ENCODE results near the gene THYN1.
"Not testable (repeated sequence)": the region's sequence is repeated elsewhere in the genome, so short reads cannot be mapped to it uniquely, and the experiment has no call there.

THYN1 gene

DNA sequence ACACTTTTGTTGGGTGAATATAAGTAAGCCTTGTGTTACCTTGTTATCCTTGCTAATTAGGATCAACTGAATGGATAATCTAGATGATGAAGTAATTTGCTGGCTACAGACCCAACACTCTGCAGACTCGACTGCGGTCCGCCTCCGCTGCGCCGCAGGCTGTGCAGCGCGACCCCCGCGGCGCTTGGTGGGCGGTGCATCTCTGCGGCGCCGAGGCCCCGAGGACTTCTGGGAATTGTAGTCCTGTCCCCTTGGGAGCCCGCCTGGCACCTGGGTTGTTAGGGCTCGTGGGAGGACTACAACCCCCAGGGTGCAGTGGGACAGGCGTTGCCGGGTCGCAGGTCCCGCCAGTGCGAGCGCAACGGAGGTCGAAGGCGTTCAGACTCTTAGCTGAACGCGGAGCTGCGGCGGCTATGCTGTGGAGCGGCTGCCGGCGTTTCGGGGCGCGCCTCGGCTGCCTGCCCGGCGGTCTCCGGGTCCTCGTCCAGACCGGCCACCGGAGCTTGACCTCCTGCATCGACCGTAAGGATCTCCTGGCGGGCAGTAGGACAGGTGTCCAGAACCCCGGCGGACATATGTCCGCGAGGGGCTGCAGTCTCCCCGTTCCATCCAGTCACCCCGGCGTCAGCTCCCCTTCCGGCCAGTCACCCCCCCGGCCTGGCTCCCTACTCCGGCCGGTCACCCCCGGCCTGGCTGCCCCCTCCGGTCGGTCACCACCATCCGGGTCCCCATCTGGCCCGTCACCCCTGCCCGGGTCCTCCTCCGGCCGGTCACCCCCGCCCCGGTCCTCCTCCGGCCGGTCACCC lies at the start of gene THYN1, which contains the start of gene ACAD8:
Gene THYN1 (minus strand): TSS at position 165 of the 806 bp plus-strand sequence. CDS start 470 bp downstream, outside the sequence.
Gene ACAD8 (plus strand): TSS at position 381 of the 806 bp plus-strand sequence. CDS start 33 bp downstream, at position 414.
- in situ Hi-C loops (cut with HindIII; ENCODE audit: low sequenced_read_pairs): no loop called here

DNA sequence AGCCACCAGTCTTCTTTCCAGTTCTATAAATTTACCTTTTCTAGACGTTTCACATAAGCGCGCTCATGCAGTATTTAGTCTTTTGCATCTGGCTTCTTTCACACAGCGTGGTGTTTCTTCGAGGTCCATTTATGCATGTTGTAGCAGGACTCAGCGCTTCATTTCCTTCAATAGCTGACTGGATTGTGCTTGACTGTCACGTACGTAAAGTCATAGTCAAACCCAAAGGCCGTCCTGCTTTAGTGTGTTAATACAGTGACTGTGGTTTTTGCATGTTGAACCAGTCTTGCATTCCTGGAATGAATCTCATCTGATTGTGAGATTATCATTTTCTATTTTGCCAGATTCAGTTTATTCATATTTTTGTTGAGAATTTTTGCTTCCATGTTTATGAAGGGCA lies 41.5 kb upstream of the THYN1 start:
- in situ Hi-C loops (cut with HindIII; ENCODE audit: low sequenced_read_pairs): no loop called here

DNA sequence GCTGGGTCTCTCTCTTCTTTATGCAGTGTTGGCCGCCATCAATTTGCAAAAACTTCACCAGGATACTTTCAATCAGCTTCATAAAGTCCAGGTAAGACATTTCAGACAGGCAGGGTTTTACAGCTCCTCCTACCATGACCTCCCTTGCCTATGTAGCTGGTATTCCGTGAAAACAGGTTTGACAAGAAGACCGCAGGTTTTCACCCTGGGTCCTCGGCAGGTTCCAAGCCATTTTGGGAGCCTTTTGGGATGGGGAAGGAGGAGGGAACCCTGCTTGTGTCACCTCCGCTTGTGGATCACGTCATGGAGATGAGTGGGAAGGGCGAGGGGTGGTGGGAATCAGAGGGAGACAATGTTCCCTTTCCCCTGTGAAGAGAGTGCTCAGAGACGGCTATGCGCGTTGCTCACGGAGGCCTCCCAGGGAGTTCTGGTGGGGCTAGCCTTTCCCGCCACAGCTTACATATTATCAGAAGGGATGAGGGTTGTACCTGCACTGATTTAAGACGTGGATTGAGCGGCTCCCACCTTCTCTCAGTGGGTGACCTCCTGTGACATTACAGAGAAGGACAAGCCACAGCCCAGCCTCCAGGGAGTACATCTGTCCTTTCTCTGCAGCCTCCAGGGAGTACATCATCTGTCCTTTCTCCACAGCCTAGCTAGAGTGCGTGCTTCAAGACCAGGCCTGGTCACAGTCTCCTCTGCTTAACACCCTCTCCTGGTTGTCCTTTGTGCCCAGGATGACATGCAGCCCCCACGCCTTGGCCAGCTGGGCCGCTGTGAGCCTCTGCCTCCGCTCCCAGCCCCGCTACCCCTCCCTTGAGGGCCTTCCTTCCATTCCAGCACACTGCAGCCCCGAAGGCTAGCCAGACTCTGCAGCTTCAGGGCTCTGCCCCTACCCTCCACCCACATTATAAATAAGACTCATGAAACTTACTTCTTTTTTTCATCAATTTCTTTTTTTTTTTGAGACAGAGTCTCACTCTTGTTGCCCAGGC lies 40.3 kb upstream of the THYN1 start:
- in situ Hi-C loops (cut with HindIII; ENCODE audit: low sequenced_read_pairs): no loop called here

DNA sequence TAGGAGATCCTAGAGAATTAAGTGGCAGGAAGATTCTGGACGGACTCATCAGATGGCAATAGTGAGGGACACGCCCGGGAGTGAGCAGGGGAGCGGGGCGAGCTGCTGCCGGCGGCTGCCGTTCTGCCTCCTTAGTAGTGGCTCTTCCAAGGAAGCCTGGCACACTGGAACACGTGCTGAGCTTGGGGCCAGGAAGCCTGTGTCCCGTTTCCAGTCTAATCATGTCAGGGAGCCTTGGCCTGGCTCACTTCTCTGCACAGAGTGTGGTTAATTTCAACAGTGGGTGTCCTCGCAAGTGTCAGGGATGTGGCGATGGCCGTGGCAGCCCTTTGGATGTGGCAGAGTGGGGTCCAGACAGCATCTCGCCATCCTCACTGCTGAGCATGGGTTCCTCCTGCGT lies 39.5 kb upstream of the THYN1 start:
- in situ Hi-C loops (cut with HindIII; ENCODE audit: low sequenced_read_pairs): no loop called here

DNA sequence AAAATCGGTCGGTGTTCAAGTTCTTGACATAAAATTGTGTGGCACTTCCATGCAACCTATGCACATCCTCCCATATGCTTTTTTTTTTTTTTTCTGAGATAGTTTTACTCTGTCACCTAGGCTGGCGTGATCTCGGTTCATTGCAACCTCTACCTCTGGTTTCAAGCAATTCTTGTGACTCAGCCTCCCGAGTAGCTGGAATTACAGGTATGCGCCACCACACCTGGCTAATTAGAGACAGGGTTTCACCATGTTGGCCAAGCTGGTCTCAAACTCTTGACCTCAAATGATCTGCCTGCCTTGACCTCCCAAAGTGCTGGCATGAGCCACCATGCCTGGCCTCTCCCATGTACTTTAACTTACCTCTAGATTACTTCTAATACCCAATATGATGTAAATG lies 38.0 kb upstream of the THYN1 start:
- in situ Hi-C loops (cut with HindIII; ENCODE audit: low sequenced_read_pairs): no loop called here

DNA sequence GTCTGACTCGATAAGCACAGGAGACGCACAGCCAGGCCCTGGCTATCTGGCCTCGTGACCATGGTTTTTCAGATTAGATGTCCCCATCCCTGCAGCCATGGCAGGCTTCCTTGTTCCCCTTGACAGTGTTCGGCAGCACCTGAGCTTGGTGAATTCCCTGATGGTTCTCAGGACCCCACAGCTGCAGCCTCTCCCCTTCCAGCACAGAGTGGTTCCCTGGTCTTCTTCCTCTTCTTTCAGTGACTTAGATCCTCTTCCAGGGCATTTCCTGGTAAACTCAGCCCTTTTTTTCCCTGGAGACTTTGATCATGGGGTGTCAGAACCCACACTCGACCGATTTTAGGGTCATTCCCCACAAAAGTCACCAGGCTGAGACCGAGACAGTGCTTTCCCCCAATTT lies 37.5 kb upstream of the THYN1 start:
- in situ Hi-C loops (cut with HindIII; ENCODE audit: low sequenced_read_pairs): no loop called here

DNA sequence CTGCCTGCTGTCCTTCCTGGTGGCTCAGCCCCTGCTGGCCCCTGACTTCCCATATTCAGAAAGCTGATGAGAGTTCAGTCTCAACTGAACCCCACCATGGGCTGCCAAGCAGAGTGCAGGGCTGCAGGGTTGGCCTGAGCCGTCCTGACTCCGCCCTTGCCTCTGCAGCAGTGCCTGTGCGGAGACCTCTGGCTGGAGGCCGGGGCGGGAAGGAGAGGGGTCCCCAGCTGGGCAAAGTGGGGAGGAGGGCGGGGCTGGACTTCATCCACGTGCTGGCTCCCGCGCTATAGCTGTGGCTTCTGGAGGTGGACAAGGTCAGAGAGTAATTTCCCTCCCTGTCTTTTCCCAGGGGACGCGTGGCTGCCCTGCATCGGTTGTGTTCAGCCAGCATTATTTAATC lies 36.6 kb upstream of the THYN1 start:
- in situ Hi-C loops (cut with HindIII; ENCODE audit: low sequenced_read_pairs): loop anchor here (5.0 kb wide), 1 partner anchor 103 kb away; no protein-coding TSS in a partner anchor

DNA sequence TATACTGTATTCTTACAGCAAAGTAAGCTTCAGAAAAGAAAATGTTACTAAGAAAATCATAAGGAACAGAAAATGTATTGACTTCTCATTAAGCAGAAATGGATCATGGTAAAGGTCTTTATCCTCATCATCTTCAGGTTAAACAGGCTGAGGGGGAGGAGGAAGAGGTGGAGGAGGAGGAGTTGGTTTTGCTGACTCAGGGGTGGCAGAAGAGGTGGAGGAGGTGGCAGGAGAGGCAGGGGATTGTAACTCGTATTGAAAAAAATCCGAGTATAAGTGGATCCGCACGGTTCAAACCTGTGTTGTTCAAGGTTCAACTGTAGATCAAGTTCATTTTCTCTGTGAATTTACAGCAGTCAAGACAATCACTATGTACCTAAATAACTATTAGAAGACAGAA lies 36.0 kb upstream of the THYN1 start:
- in situ Hi-C loops (cut with HindIII; ENCODE audit: low sequenced_read_pairs): loop anchor here (5.0 kb wide), 1 partner anchor 103 kb away; no protein-coding TSS in a partner anchor

DNA sequence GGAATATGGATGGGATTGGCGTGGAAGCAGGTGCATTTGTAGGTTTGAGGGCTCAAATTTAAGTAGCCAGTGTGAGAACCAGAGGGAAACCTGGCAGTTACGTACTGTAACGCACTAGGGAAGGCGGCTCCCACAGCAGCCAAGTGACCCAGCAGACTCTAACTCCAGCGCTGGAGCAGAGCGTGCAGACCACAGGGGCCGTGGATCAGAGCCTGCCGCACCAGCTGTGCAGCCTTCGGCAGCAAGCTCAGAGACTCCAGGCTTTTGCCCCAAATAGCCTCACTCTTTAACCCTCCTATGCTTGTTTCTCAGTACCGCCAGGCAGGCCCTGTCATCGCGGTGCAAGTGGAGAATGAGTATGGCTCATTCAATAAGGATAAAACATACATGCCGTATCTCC lies 35.3 kb upstream of the THYN1 start:
- in situ Hi-C loops (cut with HindIII; ENCODE audit: low sequenced_read_pairs): loop anchor here (5.0 kb wide), 1 partner anchor 104 kb away; no protein-coding TSS in a partner anchor

DNA sequence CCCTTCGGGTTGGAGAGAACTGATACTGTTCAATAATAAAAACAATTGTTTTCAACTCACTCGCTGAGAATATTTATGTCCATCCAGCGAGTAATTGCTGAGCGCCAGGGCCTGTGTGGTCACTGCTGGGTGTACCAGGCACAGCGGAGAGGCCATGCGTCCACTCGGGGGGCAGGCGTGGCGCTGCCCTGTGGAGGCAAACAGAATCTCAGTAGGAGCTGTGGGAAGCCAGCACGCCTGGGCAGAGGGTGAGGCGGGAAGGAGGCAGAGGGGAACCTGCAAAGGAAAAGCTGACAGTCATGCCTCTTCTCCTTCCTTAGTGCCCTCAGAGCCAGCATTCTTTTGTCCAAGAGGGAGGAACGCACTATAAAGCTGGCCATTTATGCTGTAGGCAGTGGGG lies 34.4 kb upstream of the THYN1 start:
- in situ Hi-C loops (cut with HindIII; ENCODE audit: low sequenced_read_pairs): loop anchor here (5.0 kb wide), 1 partner anchor 105 kb away; no protein-coding TSS in a partner anchor

DNA sequence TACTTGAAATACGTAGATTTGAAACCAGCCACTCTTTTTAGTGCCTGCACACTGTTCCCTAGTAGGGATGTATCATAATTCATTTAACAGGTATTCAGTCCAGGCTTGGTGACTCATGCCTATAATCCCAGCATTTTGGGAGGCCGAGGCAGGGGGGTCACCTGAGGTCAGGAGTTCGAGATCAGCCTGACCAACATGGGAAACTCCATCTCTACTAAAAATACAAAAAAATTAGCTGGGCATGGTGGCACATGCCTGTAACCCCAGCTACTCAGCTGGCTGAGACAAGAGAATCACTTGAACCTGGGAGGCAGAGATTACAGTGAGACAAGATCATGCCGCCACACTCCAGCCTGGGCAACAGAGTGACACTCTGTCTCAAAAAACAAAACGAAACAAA lies 31.2 kb upstream of the THYN1 start:
- in situ Hi-C loops (cut with HindIII; ENCODE audit: low sequenced_read_pairs): not testable (repeated sequence)

DNA sequence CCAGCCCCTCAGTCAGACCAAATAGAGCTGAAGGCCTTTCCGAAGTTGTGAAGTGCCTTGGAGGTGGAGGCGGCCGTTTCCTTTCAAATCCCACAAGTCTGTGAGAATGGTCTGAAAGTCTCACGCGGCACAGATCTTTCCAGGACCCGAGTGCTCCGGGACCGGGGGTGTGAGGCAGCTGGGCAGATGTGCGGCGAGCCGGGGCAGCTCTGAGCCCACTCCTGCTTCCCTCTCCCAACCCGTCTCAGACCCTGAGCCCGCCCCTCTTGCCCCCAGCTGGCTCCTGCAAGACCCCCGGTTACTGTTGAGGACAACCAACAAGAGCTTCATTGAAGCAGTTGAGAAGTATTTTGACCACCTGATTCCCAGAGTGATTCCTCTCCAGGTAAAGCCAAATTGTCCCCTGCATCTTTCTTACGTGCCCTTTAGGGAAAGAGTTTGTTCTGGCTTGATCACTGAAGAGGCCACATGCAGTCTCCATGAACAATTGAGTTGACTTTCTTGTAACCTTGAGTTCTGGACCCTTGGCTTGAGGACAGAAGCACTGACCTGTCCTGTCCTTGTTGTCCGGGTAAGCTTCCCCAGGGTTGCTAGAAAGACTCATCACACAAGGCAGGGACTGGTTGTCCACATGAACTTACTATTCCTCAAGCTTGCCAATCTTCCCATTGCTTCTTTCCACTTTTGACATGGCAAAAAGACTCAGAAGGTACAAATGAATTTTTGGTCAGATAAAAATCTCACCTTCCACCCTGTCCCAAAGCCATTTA lies 30.5 kb upstream of the THYN1 start:
- in situ Hi-C loops (cut with HindIII; ENCODE audit: low sequenced_read_pairs): no loop called here

DNA sequence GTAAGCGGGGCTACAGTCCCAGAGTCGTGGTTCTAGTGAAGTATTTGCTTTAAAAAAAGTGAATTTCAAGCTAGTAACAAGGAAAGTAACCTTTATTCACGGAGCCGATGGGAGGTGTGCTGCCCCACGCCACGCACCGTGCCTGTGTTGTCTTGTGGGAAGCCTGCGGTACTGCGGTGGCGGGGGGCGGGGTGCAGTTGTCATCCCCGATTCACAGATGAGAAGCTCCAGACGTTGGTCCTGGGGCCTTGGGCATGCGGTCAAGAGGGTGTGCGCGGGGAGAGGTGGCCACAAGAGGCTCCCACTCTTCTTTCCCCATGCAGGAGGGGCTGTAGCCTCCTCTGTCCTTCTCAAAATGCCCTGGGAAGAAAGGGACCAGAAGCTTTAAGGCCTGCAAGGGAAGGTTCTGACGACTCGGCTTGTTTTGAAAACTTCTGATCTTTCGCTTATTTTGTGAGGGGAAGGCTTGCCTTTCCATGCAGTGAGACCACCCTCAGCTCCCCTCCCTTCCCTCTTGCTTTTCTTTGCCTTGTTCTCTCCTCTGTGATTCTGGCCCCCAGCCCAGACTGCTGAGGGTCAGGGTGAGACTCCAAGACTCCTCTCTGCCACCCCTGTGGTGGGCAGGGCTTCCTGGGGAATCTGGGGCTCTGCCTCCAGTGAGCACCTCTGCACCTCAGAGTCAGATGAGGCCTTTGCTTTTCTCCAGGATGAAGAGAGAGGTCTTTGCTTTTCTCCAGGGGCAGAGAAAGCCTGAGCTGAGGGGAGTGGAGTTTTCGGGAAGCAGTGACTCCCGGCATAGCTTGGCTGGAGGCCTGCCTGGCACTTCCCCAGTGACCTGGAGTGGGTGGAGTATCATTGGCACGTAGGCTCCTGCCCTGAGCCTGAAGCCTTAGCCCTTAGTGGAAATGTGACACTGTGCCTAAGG lies 29.2 kb upstream of the THYN1 start:
- in situ Hi-C loops (cut with HindIII; ENCODE audit: low sequenced_read_pairs): no loop called here

DNA sequence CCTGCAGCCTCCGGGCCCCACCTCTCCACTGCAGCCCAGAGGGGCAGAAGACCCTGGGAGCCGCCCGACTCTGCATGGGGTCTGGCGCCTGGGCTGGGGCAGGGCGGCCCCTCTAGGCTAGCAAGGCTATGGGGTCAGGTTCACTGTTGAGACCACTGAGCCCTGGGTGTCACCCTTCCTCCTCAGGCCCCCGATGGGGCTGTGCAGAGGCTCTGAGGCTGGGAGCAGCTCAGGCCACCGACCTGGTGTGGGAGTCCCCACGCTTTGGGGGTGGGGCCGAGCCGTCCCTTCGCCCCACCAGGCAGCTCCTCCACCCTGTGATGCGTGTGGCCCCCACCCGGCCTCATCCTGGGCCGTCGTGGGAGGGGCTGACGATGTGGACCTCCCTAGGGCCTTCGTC lies 28.5 kb upstream of the THYN1 start:
- in situ Hi-C loops (cut with HindIII; ENCODE audit: low sequenced_read_pairs): not testable (repeated sequence)

DNA sequence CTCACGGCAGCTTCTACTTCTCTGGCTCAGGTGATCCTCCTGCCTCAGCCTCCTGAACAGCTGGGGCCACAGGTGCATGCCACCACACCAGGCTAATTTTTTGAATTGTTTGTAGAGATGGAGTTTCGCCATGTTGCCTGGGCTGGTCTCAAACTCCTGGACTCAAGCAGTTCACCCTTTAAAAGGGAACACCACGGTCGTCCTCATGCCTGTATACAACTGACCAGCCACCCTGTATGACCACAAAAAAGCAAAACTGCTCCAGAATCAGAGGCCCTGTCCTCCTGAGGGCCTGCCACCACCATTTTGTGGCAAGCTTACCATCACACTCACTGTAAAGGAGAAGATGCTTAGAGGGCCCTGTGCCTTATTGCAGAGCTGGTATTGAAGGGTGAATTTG lies 25.2 kb upstream of the THYN1 start:
- in situ Hi-C loops (cut with HindIII; ENCODE audit: low sequenced_read_pairs): no loop called here

DNA sequence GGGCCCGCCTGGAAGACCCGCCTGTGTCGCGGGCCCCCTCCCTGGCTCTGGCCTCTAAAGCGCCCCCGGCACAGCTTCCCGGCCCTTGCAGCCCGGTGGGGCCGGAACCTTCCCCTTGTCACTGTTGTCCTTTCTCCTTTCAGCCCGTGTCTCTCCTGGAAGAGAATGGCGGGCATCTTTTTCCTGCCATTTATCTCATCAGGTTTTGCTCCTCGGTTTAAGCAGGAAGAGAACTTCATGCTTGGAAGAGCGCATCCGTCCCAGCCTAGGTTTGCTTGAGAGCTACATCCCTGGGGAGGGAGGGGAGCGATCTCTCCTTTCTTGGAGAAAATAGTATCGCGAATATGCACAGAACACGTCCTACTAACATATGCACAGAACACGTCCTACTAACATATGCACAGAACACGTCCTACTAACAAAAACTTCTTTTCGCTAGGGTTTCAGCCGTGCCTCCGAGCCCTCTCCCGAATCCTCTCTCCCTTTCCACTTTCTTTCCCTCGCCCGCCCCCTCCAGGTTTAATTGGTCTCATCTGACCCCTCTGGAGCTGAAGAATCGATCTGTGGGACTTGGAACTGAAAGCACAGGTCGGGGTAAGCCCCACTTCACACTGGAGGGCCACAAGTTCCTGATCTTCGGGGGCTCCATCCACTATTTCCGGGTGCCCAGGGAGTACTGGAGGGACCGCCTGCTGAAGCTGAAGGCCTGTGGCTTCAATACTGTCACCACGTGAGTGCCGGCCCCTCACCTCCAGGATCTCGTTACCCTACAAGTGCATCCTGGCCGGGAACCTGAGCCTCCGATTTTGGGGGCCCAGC lies 24.2 kb upstream of the THYN1 start:
- in situ Hi-C loops (cut with HindIII; ENCODE audit: low sequenced_read_pairs): no loop called here

DNA sequence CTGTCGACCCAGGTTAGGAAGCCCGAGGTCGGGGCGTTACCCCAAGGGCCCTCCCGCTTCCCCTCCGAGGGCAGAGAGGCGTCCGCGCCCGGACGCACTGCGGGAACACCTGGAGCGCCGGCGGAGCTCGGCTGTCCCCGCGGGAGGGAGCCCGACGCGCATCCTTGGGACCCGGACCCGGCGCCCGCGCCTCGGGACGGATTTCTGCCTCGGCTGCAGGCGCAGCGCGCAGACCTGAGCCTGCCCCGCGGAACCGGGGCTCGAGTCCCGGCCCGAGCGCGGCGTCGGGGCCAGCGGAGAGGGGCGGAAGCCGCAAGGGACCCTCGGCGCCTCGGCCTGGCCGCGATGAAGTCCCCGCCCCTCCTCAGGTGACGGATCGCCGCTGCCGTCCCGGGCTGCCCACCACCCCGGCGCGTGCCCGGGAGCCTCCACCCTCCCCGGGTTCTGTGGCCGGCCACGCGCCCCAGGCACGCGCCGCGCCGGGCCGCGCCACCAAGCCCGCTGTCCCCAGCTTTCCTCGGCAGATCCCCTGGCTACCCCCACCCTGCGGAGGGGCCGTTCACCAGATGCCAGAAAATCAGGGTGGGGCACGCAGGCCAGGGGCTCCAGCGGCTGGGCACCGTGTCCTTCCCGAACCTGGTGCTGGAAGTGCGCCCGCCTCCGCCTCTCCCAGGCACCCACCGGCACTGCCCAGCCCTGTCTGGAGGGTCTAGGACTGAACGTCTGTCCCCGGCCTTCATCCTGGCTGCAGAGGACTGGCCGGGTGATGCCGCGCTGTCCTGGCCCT lies 23.4 kb upstream of the THYN1 start:
- in situ Hi-C loops (cut with HindIII; ENCODE audit: low sequenced_read_pairs): no loop called here
